Ovary (tissue), 9 donors: ENCODE measurements around the gene OSBPL2. TPM values are rescaled to one million over a fixed set of nuclear protein-coding genes. Genes with fewer than 3 reads are reported as not detected.

Experiments
- DNase-seq, 5 donors: peaks; one replicate each; pipeline ENCODE4 v3.0.0-alpha.2; 2019 to 2020
- H3K27ac ChIP-seq, 2 donors: fragments of 200-600 bp; one replicate each; pipeline versions ENCODE4 v1.5.1 to v1.8.0; 2019 to 2022
- H3K27me3 ChIP-seq: fragments of 200-600 bp; one replicate; pipeline ENCODE4 v1.8.0; 2022
- H3K36me3 ChIP-seq: fragments of 200-600 bp; sonication (generic); one replicate; pipeline ENCODE4 v1.5.1; 2019
- H3K4me1 ChIP-seq: one replicate; pipeline ENCODE4 v1.8.1; 2013; ENCODE audit warnings: mild to moderate bottlenecking, moderate library complexity; ENCODE audit not compliant: insufficient read depth
- H3K4me3 ChIP-seq: fragments of 200-600 bp; sonication (generic); one replicate; pipeline ENCODE4 v1.5.1; 2017
- H3K9me3 ChIP-seq, 2 donors: fragments of 200-600 bp in 1 of 2; sonication (generic) in 1 of 2; one replicate each; pipeline versions ENCODE4 v1.5.1 to v1.8.1; 2013 to 2019; ENCODE audit warnings: mild to moderate bottlenecking in 1 of 2, moderate library complexity in 1 of 2
- EP300 ChIP-seq: sonication (generic); formaldehyde crosslinking; IDR thresholded peaks from one replicate; pipeline ENCODE4 v1.6.1; 2017; ENCODE audit warnings: antibody characterized with exemption
- POLR2A ChIP-seq: fragments of 450-650 bp; IDR thresholded peaks from one replicate; pipeline ENCODE4 v1.6.1; 2017; ENCODE audit warnings: antibody characterized with exemption, mild to moderate bottlenecking, moderate library complexity
- WGBS, 3 donors: extraction: QIAGEN DNeasy Blood & Tissue Kit in 1 of 3; methylation state at CpG; one replicate each; pipeline versions ENCODE4 v1.1.5 to v1.1.7; 2013 to 2017; 5-methylcytosine and 5-hydroxymethylcytosine counted together
- intact Hi-C, 4 donors: fragments of 100-400 bp; cut with DNase I; formaldehyde crosslinking; loops; one replicate each; pipeline versions ENCODE4 v1.11.0 to v1.15.1; 2022 to 2023
- polyA plus RNA-seq, 2 donors: library from polyadenylated mRNA; stranded (reverse); fragments of 200-250 nt in 1 of 2; fragments of 350-450 nt in 1 of 2; fragmentation: Illumina TruSeq in 1 of 2; extraction: RNeasy Lipid Tissue Mini Kit (QIAGEN cat#74804) in 1 of 2; gene quantifications; one replicate each; pipeline ENCODE4 v1.2.3, GENCODE V29; 2013 to 2014
- total RNA-seq, 7 donors: library from RNA; depleted of rRNA in 2 of 7; stranded (reverse); fragments of >200 nt in 2 of 7; fragmentation: NEBNext Ultra II Directional in 3 of 7; extraction: Animal tissue kit (Norgen Biotek cat#: 25700) in 3 of 7; gene quantifications; one replicate each; pipeline versions ENCODE4 v1.1.0 to v1.2.4, GENCODE V29; 2016 to 2023
- TF ChIP-seq, protein P1 (sequence below), 3 donors: fragments of 450-650 bp in 2 of 3; fragments of 200-600 bp in 1 of 3; IDR thresholded peaks; one replicate each; pipeline versions ENCODE4 v1.5.1 to v1.8.0; 2016 to 2022; ENCODE audit warnings: antibody characterized with exemption in 3 of 3, mild to moderate bottlenecking in 1 of 3
- donor health status: DM: no; HTN: no; CAD: no; lungs with moderate emphysema.
- donor health status: DM: no; HTN: no; CAD: no.
- donor health status: Bipolar disorder and iron deficiency.
- donor health status: DM: yes; HTN: yes; CAD: no.
- donor health status: DM: no; HTN: no; CAD: no.
- donor health status: DM: yes; HTN: yes; CAD: no.

OSBPL2 gene
- total and polyA plus RNA-seq, 9 donors: 14.2 to 42.2 (median 34.4) TPM

DNA sequence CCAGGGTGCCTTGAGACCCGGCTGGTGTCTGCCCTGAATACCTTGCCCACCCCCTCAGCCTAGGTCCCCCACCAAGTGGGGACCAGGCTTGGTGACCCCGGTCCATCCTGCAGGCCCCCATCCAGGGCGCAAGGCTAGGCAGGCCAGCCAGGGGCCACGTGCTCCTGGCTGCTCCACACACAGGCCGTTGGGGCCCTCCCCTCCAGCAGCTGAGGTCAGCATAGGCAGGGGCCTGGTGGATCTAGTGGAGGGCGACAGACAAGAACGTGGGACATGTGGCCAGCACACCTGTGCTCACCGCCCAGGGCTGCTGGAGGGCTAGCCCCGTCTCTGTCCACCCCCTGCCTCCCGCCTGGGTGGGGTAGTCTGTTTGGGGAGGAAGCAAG lies 10.7 kb upstream of the OSBPL2 start:
- H3K27me3 ChIP-seq: no peaks in the 10 kb centered on the region
- 37 to 46% (median 42%) methylated on average over 6 to 10 of the region's 10 CpGs for WGBS, 3 donors

DNA sequence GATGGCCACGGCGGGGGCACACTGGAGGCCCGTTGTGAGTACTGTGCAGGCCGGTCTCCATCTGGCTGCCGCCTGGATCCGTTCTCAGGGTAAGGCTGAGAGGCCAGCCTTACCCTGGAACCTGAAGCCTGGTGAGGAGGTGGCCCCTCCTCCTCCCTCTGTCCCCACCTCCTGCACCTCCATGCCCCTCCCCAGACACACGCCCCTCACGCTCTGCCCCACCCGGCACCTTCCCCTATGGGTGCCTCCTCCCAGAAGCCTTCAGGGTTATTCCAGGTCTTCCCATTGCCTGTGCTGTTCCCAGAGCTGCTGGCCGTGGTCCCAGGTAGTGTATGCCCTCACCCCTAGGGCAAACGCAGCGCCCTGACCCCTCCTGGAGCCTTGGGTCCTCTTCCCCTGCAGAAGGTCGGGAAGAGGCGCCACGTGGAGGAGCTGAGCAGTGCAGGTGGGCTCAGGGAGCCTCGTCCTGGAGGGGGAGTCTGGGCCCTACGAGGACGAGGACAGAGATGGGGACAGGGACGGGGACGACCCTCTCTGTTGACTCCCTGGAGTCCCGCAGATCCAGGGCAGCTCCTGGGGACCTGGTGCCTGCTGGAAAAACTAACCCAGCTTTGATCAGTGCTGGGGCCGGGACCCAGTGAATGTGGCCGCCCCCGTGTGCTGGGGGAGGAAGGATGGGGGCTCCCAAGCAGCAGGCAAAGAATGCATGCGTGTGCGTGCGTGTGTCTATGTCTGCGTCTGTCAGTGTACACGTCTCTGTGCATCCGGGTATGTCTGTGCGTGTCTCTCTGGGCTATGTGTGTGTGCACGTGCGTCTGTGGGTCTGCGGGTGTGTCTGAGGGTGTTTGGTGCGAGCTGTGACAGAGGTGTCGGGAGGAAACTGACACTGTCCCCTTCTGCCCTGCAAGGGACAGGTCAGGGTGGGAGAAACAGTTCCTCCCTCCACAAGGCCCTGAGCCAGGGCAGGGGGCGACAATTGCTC lies 10.1 kb upstream of the OSBPL2 start:
- 31 to 44% (median 34%) methylated on average over 36 to 37 of the region's 37 CpGs for WGBS, 3 donors
- Histone ChIP-seq H3K4me3 (no peak overlapping the region), H3K27me3 (no peaks in the 10 kb centered on the region), H3K36me3 (no peaks in the 10 kb centered on the region), H3K27ac (no peak overlapping the region), H3K9me3 (no peaks in the 10 kb centered on the region), H3K4me1 (no peaks in the 10 kb centered on the region)
- intact Hi-C loops: no loop called here
- no peak for DNase-seq
- TF ChIP-seq, protein P1, sequence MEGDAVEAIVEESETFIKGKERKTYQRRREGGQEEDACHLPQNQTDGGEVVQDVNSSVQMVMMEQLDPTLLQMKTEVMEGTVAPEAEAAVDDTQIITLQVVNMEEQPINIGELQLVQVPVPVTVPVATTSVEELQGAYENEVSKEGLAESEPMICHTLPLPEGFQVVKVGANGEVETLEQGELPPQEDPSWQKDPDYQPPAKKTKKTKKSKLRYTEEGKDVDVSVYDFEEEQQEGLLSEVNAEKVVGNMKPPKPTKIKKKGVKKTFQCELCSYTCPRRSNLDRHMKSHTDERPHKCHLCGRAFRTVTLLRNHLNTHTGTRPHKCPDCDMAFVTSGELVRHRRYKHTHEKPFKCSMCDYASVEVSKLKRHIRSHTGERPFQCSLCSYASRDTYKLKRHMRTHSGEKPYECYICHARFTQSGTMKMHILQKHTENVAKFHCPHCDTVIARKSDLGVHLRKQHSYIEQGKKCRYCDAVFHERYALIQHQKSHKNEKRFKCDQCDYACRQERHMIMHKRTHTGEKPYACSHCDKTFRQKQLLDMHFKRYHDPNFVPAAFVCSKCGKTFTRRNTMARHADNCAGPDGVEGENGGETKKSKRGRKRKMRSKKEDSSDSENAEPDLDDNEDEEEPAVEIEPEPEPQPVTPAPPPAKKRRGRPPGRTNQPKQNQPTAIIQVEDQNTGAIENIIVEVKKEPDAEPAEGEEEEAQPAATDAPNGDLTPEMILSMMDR (IDR thresholded peaks at IDR 0.05): no peak
- no peak for TF ChIP-seq POLR2A
- no peak for TF ChIP-seq EP300

More for the DNA sequence above, 10.7 kb upstream of the OSBPL2 start:
- Histone ChIP-seq H3K36me3 (no peaks in the 10 kb centered on the region), H3K4me3 (no peak overlapping the region), H3K4me1 (no peaks in the 10 kb centered on the region), H3K9me3 (no peaks in the 10 kb centered on the region), H3K27ac (no peak overlapping the region)
- DNase-seq: no peak
- TF ChIP-seq POLR2A (no peak), EP300 (no peak)
- TF ChIP-seq, protein P1 (IDR thresholded peaks at IDR 0.05): no peak
- intact Hi-C loops: no loop called here

DNA sequence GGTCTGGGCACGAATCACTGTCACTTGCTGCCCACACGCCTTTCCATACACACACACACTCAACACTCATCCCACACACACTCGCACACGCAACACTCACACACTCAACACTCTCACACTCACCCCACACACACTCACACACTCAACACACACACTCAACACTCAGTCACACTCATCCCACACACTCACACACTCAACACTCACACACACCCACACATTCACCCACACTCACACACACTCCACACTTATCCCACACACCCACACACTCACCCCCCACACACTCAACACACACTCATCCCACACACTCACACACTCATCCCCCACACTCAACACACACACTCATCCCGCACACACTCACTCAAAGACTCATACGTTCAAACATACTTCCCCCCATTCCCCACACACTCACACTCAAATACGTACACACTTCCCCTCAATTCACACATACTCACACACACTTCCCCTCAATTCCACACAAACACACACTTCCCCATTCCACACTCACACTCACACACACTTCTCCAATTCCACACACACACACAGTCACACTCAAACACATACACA lies 9.3 kb upstream of the OSBPL2 start:
- 67 to 80% (median 70%) methylated on average over 7 of the region's 7 CpGs for WGBS, 3 donors
- Histone ChIP-seq H3K4me3 (no peak overlapping the region), H3K27me3 (no peaks in the 10 kb centered on the region), H3K27ac (no peak overlapping the region), H3K9me3 (no peaks in the 10 kb centered on the region), H3K36me3 (no peaks in the 10 kb centered on the region), H3K4me1 (no peaks in the 10 kb centered on the region)
- TF ChIP-seq, protein P1 (IDR thresholded peaks at IDR 0.05): no peak
- TF ChIP-seq EP300 (no peak), POLR2A (no peak)
- intact Hi-C loops: no loop called here
- no peak for DNase-seq

DNA sequence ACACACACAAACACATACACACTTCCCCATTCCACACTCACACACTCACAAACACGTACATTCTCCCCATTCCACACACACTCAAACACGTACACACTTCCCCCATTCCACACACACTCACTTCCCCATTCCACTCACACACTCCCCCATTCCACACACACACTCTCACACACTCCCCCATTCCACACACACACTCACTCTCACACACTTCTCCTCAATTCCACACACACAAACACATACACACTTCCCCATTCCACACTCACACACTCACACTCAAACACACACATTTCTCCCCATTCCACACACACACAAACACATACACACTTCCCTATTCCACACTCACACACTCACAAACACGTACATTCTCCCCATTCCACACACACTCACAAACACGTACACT lies 8.7 kb upstream of the OSBPL2 start:
- DNase-seq: no peak
- WGBS, 3 donors: 61 to 69% (median 67%) methylated on average over 4 of the region's 4 CpGs
- Histone ChIP-seq H3K9me3 (no peaks in the 10 kb centered on the region), H3K4me3 (no peak overlapping the region), H3K27ac (no peak overlapping the region), H3K4me1 (no peaks in the 10 kb centered on the region), H3K27me3 (no peaks in the 10 kb centered on the region), H3K36me3 (no peaks in the 10 kb centered on the region)
- intact Hi-C loops: no loop called here
- TF ChIP-seq, protein P1 (IDR thresholded peaks at IDR 0.05): no peak
- TF ChIP-seq POLR2A (no peak), EP300 (no peak)
